ENCODE results near the gene PRKAA2. TPM values are rescaled to one million over a fixed set of nuclear protein-coding genes. Genes with fewer than 3 reads are reported as not detected.

Gene PRKAA2
- total RNA-seq (2022; extraction: Qiagen RNA extraction; ENCODE audit: low read depth), result 2.5 to 3.8 TPM (median 3.0 TPM) in 5 replicates

GRCh38 chr1:56644919-56645676 is at the start of gene PRKAA2:
Gene PRKAA2, plus strand, starts transcription at chr1:56645314. Its CDS starts 74 bp downstream, at chr1:56645388.

Other genes starting within 250 kb of the PRKAA2 start
- 27.6 to 36.1 TPM (median 32.0 TPM) in 5 replicates for gene PLPP3, start 65.8 kb upstream of the PRKAA2 start, total RNA-seq (2022; extraction: Qiagen RNA extraction; ENCODE audit: low read depth)
- gene FYB2, start 174.1 kb downstream of the PRKAA2 start, total RNA-seq (2022; extraction: Qiagen RNA extraction; ENCODE audit: low read depth), result not detected in 5 replicates
- gene C8A, start 209.5 kb downstream of the PRKAA2 start, total RNA-seq (2022; extraction: Qiagen RNA extraction; ENCODE audit: low read depth), result not detected in 5 replicates